Neural cell (in vitro differentiated cells): Measurements from ENCODE around the gene WIPF2.

Experiments used
- CTCF ChIP-seq: fragments of 450-650 bp; IDR thresholded peaks from 2 replicates; pipeline ENCODE4 v1.5.1; 2014; ENCODE audit warnings: antibody characterized with exemption, mild to moderate bottlenecking, moderate library complexity; ENCODE audit not compliant: poor library complexity, severe bottlenecking
- RAD21 ChIP-seq: fragments of 450-650 bp; conservative IDR thresholded peaks from 2 replicates; pipeline ENCODE4 v1.6.1; 2014; ENCODE audit warnings: antibody characterized with exemption, mild to moderate bottlenecking, moderate library complexity

DNA sequence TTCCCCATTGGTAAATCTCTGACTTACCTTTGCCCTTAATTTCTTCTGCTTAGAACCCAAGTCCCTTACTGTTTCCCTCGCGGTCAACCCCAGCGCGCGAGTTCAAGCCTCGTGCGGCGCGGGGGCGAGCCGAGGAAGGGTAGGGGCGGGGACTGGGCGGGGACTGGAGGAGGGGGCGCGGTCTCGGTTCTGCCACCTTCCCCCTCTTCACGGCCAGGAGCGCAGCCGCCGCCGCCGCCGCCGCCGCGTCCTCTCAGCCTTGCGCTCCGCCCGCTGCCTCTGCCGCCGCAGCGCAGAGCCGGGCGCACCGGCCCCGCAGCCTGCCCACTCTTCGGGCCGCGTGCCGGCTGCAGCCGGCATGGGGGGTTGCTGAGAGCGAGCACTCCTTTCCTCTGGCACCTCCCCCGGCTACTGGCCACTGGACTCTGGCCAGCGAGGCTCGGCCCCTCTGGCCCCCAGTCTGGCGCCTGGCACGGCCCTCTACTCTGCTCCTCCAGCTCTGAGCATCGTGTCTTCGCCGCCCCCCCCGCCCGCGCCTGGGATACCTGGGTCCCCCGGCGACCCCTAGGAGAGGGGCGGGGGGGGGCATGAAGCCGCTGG is 41.7 kb upstream of the WIPF2 start, which contains the start of gene RAPGEFL1:
- TF ChIP-seq RAD21 = peak; percentile 15
- no peak for TF ChIP-seq CTCF
